Stimulated activated CD4-positive, alpha-beta T cell treated with anti-CD3 and anti-CD28 coated beads, Interleukin-2, amount 100 ng/mL, for 4 hours (primary cell): ENCODE data around the gene ULK4.
"Not testable (repeated sequence)": the region's sequence is repeated elsewhere in the genome, so short reads cannot be mapped to it uniquely, and the experiment has no call there.

Experiments
- DNase-seq: peaks from one replicate; pipeline ENCODE4 v3.0.0-alpha.2; 2020; ENCODE audit warnings: low read depth

The ULK4 gene

DNA sequence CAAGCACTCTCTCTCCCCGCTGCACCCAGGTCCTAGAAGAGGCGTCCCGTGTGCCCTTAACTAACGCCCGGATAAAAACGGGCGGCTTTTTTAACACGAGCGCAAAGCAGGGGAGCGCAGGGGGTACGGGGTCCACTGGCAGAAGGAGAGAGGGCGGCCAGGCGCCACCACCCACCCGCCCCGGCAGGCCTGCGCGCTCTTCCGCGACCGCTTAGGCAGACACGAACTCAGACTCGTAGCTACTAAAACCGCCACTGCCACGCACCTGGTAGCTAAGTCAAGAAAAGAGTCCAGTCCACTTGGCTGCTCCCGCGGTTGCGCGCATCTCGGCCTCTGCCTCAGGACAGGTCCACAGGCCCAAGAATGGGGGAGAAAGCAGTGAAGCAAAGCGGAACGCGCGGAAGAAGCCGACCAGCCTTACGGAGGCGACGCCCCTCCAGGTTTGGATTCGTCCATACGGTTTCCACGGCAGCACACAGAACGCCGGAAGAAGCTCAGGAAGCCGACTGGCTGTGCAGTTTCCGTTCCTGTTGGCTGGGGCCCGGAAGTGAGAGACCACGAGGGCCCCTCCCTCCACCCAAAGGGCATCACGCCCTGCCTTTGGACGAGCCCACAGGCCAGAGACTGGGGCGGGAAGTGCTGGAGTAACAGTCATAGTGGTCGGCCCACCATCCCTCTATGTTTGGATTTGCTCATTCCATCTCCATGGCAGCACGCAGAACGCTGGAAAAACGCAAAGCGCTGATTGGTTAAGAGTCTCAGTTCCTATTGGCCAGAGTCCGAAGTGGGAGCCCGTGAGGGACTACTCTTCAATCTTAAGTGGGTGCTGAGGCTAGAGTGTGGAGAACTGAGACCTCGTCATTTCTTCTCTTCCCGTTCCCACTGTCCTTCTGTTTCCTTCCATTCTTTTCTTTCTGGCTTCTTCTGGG, at the start of gene ULK4:
Gene ULK4 (minus strand): TSS at position 353 of the 929 bp plus-strand sequence. CDS start 7,344 bp downstream, outside the sequence.
- DNase-seq = peak; percentile 92

- DNase-seq = no peak
Measured at GRCh38 chr3:42010530-42010929, 48.6 kb upstream of the ULK4 start.

GRCh38 chr3:42009456-42009855, 47.6 kb upstream of the ULK4 start:
- no peak for DNase-seq

- no peak for DNase-seq
Measured at GRCh38 chr3:42007785-42008184, 45.9 kb upstream of the ULK4 start.

DNA sequence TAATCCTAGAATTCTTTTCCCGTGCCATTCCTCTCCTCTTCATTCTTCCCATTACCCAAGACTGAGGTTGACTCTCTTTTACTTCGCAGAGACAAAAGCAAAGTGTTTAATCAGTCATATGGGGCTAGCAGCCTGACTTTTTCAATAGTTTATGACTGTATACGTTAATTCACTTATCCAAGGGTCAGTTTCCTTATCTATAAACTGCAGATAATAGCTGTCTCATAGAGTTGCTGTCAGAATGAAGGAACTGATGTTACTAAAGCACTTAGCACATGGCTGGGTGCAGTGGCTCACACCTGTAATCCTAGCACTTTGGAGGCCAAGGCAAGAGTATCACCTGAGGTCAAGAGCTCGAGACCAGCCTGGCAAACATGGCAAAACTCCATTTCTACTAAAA, 43.5 kb upstream of the ULK4 start:
- no peak for DNase-seq

DNA sequence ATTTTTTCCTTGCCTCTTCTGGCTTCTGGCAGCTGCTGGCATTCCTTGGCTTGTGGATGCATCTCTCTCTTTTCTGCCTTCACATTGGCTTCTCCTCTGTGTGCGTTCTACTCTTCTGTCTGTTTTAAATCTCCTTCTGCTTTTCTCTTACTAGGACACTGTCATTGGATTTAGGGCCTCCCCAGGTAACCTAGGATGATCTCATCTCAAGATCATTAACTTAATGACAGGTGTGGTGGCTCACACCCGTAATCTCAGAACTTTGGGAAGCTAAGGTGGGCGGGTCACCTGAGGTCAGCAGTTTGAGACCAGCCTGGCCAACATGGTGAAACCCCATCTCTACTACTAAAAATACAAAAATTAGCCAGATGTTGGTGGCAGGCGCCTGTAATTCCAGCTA, 40.9 kb upstream of the ULK4 start:
- DNase-seq = no peak

DNA sequence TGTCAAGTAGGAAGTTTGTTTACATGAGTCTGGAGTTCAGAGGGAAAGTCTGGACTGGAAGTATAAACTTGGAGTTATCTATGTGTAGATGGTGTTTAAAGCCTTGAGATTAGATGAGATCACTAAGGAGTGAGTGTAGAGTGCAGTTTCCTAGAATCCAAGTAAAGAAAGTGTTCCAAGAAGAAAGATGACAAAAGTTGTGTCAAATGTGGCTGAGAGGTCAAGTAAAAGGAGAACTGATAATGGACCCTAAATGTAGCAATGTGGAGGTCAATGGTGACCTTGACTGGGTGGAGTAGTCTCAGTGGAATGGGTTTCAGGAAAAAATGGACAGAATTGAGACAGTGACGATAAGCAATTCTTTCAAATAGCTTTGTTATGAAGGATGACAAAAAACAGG, 39.9 kb upstream of the ULK4 start:
- DNase-seq = no peak

GRCh38 chr3:41999909-42000308, 38.0 kb upstream of the ULK4 start:
- no peak for DNase-seq

GRCh38 chr3:41997702-41998550, 36.0 kb upstream of the ULK4 start:
- no peak for DNase-seq

- no peak for DNase-seq
Measured at GRCh38 chr3:41991437-41991836, 29.5 kb upstream of the ULK4 start.

DNA sequence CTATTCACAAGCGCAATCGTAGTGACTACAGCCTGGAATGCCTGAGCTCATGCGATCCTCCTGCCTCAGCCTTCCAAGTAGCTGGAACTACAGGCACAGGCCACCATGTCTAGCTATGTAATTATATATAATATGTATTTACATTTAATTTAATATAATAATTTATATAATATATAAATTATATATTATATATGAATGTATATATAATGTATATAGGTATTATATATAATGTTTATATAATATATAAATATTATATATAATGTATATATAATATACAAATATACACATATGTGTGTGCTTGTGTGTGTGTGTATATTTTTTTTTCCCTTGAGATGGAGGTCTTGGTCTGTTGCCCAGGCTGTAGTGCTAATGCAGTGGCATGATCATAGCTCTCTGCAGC, 27.6 kb upstream of the ULK4 start:
- DNase-seq = no peak

- DNase-seq = no peak
Measured at GRCh38 chr3:41987627-41988026, 25.7 kb upstream of the ULK4 start.

DNA sequence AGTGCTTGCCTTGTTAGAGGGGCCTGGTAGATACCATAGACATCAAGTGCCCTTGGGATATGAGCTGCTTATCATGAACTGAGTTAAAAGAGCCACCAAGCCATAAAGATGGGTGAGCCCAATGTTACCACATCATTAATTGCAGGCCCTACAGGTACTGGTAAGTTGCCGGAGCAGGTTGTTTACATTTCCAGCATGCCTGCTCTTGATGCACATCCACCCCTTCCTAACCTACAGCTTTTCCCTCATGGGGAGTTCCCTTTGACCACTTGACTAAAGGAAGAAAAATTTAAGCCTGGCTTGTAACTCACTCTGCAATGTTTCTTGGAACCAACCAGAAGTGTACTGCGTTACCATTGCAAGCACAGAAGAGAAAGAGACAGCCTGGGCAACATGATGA, 24.7 kb upstream of the ULK4 start:
- DNase-seq = no peak

GRCh38 chr3:41985018-41985417, 23.1 kb upstream of the ULK4 start:
- DNase-seq = no peak

DNA sequence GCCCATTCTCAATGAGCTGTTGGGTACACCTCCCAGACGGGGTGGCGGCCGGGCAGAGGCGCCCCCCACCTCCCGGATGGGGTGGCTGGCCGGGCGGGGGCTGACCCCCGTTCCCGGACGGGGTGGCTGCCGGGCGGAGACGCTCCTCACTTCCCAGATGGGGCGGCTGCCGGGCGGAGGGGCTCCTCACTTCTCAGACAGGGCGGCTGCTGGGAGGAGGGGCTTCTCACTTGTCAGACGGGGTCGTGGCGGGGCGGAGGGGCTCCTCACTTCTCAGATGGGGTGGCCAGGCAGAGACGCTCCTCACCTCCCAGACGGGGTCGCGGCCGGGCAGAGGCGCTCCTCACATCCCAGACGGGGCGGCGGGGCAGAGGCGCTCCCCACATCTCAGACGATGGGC, 21.2 kb upstream of the ULK4 start:
- DNase-seq = not testable (repeated sequence)

DNA sequence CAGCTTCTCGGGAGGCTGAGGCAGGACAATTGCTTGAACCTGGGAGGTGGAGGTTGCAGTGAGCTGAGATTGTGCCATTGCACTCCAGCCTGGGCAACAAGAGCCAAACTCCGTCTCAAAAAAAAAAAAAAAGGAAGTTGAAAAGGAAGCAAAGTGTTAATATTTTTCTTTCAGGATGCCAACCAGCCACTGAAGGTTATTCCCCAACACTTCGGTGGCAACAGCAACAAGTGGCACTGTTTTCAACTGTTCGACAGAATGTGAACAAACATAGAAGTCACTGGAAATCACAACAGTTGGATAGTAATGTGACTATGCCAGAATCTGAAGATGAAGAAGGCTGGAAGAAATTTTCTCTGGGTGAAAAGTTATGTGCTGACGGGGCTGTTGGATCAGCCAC, 15.5 kb upstream of the ULK4 start:
- DNase-seq = not testable (repeated sequence)

DNA sequence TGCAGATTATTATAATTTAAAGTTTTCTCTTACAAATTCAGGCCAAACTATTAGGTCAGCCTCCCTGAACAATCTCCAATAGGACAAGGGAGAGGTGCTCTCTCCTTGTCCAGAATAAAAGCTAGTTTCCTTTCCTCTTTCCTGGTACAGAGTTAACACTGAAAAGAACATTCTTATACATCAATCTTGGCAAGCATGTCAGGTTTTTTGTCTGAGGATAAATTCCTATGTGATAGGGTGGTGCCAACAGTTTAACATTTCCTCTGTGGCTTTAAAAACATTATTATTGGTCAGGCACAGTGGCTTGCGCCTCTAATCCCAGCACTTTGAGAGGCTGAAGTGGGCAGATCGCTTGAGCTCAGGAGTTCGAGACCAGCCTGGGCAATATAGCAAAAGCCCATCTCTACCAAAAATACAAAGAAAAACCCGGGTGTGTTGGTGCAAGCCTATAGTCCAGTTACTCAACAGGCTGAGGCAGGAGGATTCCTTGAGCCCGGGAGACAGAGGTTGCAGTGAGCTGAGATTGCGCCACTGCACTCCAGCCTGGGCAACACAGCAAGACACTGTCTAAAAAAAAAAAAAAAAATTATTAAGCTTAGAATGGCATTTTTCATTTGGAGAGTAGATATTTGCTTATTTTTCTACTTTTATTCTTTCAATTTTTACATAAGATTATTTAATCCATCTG, 13.7 kb upstream of the ULK4 start:
- no peak for DNase-seq

GRCh38 chr3:41974223-41974622, 12.3 kb upstream of the ULK4 start:
- DNase-seq = no peak

DNA sequence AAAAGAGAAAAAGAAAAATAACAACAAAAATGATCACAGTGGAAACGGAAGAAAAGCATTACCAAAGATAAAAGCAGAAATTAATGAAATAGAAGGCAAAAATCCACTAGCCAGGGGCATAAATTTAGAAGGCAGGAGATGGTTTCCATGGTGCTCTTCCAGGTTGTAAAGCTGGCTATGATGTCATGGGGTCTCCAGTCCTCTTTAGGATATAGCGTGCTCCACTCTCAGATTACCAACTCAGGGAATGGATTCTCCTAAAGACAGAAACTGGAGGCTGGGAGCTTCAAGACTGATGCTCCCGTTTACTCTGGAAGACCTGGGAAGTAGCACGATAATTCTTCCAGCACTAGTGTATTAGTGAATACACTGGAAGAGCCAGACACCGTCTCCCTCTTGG, 10.9 kb upstream of the ULK4 start:
- no peak for DNase-seq

DNA sequence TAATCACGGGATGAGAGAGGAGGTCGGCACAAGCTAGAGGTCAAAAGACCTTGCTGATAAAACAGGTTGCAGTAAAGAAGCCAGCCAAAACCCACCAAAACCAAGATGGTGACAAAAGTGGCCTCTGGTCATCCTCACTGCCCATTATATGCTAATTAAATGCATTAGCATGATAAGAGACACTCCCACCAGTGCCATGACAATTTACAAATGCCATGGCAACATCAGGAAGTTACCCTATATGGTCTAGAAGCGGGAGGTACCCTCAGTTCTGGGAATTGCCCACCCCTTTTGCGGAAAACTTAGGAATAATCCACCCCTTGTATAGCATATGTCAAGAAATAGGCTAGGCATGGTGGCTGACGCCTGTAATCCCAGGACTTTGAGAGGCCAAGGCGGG, 4.3 kb upstream of the ULK4 start:
- DNase-seq = no peak

- no peak for DNase-seq
Measured at GRCh38 chr3:41963823-41964222, 1.9 kb upstream of the ULK4 start.
